Neural cell (in vitro differentiated cells): Measurements from ENCODE around the gene KPNA1. TPM values are rescaled to one million over a fixed set of nuclear protein-coding genes. Genes with fewer than 3 reads are reported as not detected.

ENCODE experiments used
- H2AFZ ChIP-seq: fragments of 200-600, 300-800 bp; sonication (generic), shearing (Covaris generic); 2 replicates; pipeline ENCODE4 v1.6.0; 2014; ENCODE audit warnings: low read depth, mild to moderate bottlenecking, antibody characterized with exemption, low read length, moderate library complexity
- H3F3A ChIP-seq: fragments of 200-600 bp; shearing (Covaris generic); 2 replicates; pipeline ENCODE4 v1.6.1; 2016; ENCODE audit warnings: mild to moderate bottlenecking, moderate library complexity, mixed read lengths, antibody characterized with exemption, low read length; ENCODE audit not compliant: insufficient read depth, poor library complexity, severe bottlenecking
- H3K27ac ChIP-seq: fragments of 200-600, 300-800 bp; sonication (generic), shearing (Covaris generic); 2 replicates; pipeline ENCODE4 v1.5.1; 2014; ENCODE audit warnings: mild to moderate bottlenecking, low read length, moderate library complexity
- H3K27me3 ChIP-seq: fragments of 300-800, 200-600 bp; sonication (generic), shearing (Covaris generic); 2 replicates; pipeline ENCODE4 v1.6.0; 2014; ENCODE audit warnings: mild to moderate bottlenecking, low read depth, low read length, moderate library complexity; ENCODE audit not compliant: insufficient read depth
- H3K36me3 ChIP-seq: fragments of 300-800, 200-600 bp; sonication (generic), shearing (Covaris generic); 2 replicates; pipeline ENCODE4 v1.5.1; 2014; ENCODE audit warnings: mild to moderate bottlenecking, antibody characterized with exemption, low read length, moderate library complexity; ENCODE audit not compliant: insufficient read depth
- H3K4me2 ChIP-seq: fragments of 300-800, 200-600 bp; sonication (generic), shearing (Covaris generic); 2 replicates; pipeline ENCODE4 v1.6.0; 2014; ENCODE audit warnings: mild to moderate bottlenecking, low read length
- H3K4me3 ChIP-seq: fragments of 300-800, 200-600 bp; sonication (generic), shearing (Covaris generic); 2 replicates; pipeline ENCODE4 v1.5.1; 2014; ENCODE audit warnings: mild to moderate bottlenecking, low read length, moderate library complexity
- H3K79me2 ChIP-seq: fragments of 200-600 bp; shearing (Covaris generic); replicated peaks from 2 replicates; pipeline ENCODE4 v1.6.0; 2014; ENCODE audit warnings: mild to moderate bottlenecking, low read length, moderate library complexity; ENCODE audit not compliant: insufficient read depth
- H3K9ac ChIP-seq: fragments of 300-800, 200-600 bp; sonication (generic), shearing (Covaris generic); 2 replicates; pipeline ENCODE4 v1.6.1; 2016; ENCODE audit warnings: mild to moderate bottlenecking, low read length, mixed read lengths
- H3K9me2 ChIP-seq: fragments of 200-600 bp; shearing (Covaris generic); 2 replicates; pipeline ENCODE4 v1.6.1; 2016; ENCODE audit warnings: mild to moderate bottlenecking, low read length, mixed read lengths; ENCODE audit not compliant: insufficient read depth
- H3K9me3 ChIP-seq: fragments of 200-600, 300-800 bp; sonication (generic), shearing (Covaris generic); 2 replicates; pipeline ENCODE4 v1.6.1; 2016; ENCODE audit warnings: mild to moderate bottlenecking, mixed run types, low read length, moderate library complexity, mixed read lengths
- H4K20me1 ChIP-seq: fragments of 200-600 bp; shearing (Covaris generic); 2 replicates; pipeline ENCODE4 v1.6.1; 2016; ENCODE audit warnings: mild to moderate bottlenecking, mixed run types; ENCODE audit not compliant: insufficient read depth
- CTCF ChIP-seq: fragments of 450-650 bp; IDR thresholded peaks from 2 replicates; pipeline ENCODE4 v1.5.1; 2014; ENCODE audit warnings: antibody characterized with exemption, mild to moderate bottlenecking, moderate library complexity; ENCODE audit not compliant: poor library complexity, severe bottlenecking
- EP300 ChIP-seq: fragments of 450-650 bp; conservative IDR thresholded peaks from 2 replicates; pipeline ENCODE4 v1.6.1; 2014; ENCODE audit warnings: antibody characterized with exemption, mild to moderate bottlenecking, moderate library complexity; ENCODE audit not compliant: poor library complexity, severe bottlenecking
- EZH2 ChIP-seq: fragments of 200-600, 300-800 bp; shearing (Covaris generic), sonication (generic); IDR thresholded peaks from 2 replicates; pipeline ENCODE4 v1.6.1; 2014; ENCODE audit warnings: antibody characterized with exemption, low read length, borderline replicate concordance, mild to moderate bottlenecking; ENCODE audit not compliant: insufficient read depth, poor library complexity, severe bottlenecking
- MXI1 ChIP-seq: fragments of 450-650 bp; conservative IDR thresholded peaks from 2 replicates; pipeline ENCODE4 v1.6.1; 2014; ENCODE audit warnings: antibody characterized with exemption, mild to moderate bottlenecking; ENCODE audit not compliant: poor library complexity, severe bottlenecking
- POLR2AphosphoS5 ChIP-seq: IDR thresholded peaks from 2 replicates; pipeline ENCODE4 v1.6.1; 2012
- RAD21 ChIP-seq: fragments of 450-650 bp; conservative IDR thresholded peaks from 2 replicates; pipeline ENCODE4 v1.6.1; 2014; ENCODE audit warnings: antibody characterized with exemption, mild to moderate bottlenecking, moderate library complexity
- REST ChIP-seq: IDR thresholded peaks from 2 replicates; pipeline ENCODE4 v1.6.1; 2012; ENCODE audit warnings: borderline replicate concordance
- SMC3 ChIP-seq: fragments of 450-650 bp; conservative IDR thresholded peaks from 2 replicates; pipeline ENCODE4 v1.6.1; 2014; ENCODE audit warnings: antibody characterized with exemption, mild to moderate bottlenecking, moderate library complexity; ENCODE audit not compliant: poor library complexity
- TAF1 ChIP-seq: IDR thresholded peaks from 2 replicates; pipeline ENCODE4 v1.6.1; 2012; ENCODE audit warnings: low read depth
- polyA plus RNA-seq: library from polyadenylated mRNA; depleted of rRNA; stranded (reverse); fragments of >200 nt; gene quantifications from 2 replicates; pipeline ENCODE4 v1.2.3, GENCODE V29; 2014

The KPNA1 gene
- polyA plus RNA-seq, 1 donor from 2014 or later = 35.8 TPM

GRCh38 chr3:122533480-122533879 lies 18.7 kb upstream of the KPNA1 start:
- no peaks in the 10 kb centered on the region for H3K9me2 ChIP-seq
- H3K4me2 ChIP-seq = no peak overlapping the region
- H3K79me2 ChIP-seq = no peaks in the 10 kb centered on the region
- TF ChIP-seq RAD21 (no peak), CTCF (no peak), TAF1 (no peak), MXI1 (no peak), REST (no peak), EP300 (no peak), SMC3 (no peak), POLR2AphosphoS5 (no peak), EZH2 (no peak)
- H2AFZ ChIP-seq = no peak overlapping the region
- no peaks in the 10 kb centered on the region for H3K27me3 ChIP-seq
- no peak overlapping the region for H3K27ac ChIP-seq
- no peaks in the 10 kb centered on the region for H3K36me3 ChIP-seq
- H3K9me3 ChIP-seq = no peaks in the 10 kb centered on the region
- H4K20me1 ChIP-seq = no peaks in the 10 kb centered on the region
- no peak overlapping the region for H3K4me3 ChIP-seq
- H3K9ac ChIP-seq = no peak overlapping the region
- no peaks in the 10 kb centered on the region for H3F3A ChIP-seq

- no peak overlapping the region for H3K4me3 ChIP-seq
- TF ChIP-seq REST (no peak), MXI1 (no peak), CTCF (no peak), SMC3 (no peak), TAF1 (no peak), POLR2AphosphoS5 (no peak), EZH2 (no peak)
- H3K4me2 ChIP-seq = no peak overlapping the region
- no peaks in the 10 kb centered on the region for H4K20me1 ChIP-seq
- H3K27ac ChIP-seq = no peak overlapping the region
- no peak overlapping the region for H3K9ac ChIP-seq
- no peaks in the 10 kb centered on the region for H3K36me3 ChIP-seq
- H2AFZ ChIP-seq = no peak overlapping the region
- H3F3A ChIP-seq = no peaks in the 10 kb centered on the region
- no peaks in the 10 kb centered on the region for H3K27me3 ChIP-seq
- no peaks in the 10 kb centered on the region for H3K79me2 ChIP-seq
- no peaks in the 10 kb centered on the region for H3K9me3 ChIP-seq
- no peaks in the 10 kb centered on the region for H3K9me2 ChIP-seq
Measured at GRCh38 chr3:122530164-122530563, 15.4 kb upstream of the KPNA1 start.
